Medulla oblongata (tissue), 1 donor: ENCODE results near the gene LHFPL6.
A peak's percentile ranks its signal among the peaks of the same experiment; 100 is the strongest.

Experiments used
- DNase-seq: peaks from one replicate; pipeline ENCODE4 v3.0.0-alpha.2; 2015; ENCODE audit errors: extremely low spot score

Gene LHFPL6

GRCh38 chr13:39414339-39414738 lies 188.7 kb downstream of the LHFPL6 start:
- DNase-seq: no peak

- no peak for DNase-seq
Measured at GRCh38 chr13:39411511-39411910, 191.5 kb downstream of the LHFPL6 start.

GRCh38 chr13:39410964-39411363 lies 192.0 kb downstream of the LHFPL6 start:
- no peak for DNase-seq

- DNase-seq: peak; percentile 49
Measured at GRCh38 chr13:39410096-39410901, 192.7 kb downstream of the LHFPL6 start.

GRCh38 chr13:39408512-39408911 lies 194.5 kb downstream of the LHFPL6 start:
- no peak for DNase-seq

GRCh38 chr13:39407786-39408185 lies 195.2 kb downstream of the LHFPL6 start:
- DNase-seq: no peak

GRCh38 chr13:39407138-39407537 lies 195.9 kb downstream of the LHFPL6 start:
- DNase-seq: no peak

- no peak for DNase-seq
Measured at GRCh38 chr13:39406688-39407087, 196.3 kb downstream of the LHFPL6 start.

GRCh38 chr13:39405596-39406205 lies 197.3 kb downstream of the LHFPL6 start:
- DNase-seq: no peak

GRCh38 chr13:39405107-39405506 lies 197.9 kb downstream of the LHFPL6 start:
- DNase-seq: no peak

- DNase-seq: no peak
Measured at GRCh38 chr13:39403106-39403505, 199.9 kb downstream of the LHFPL6 start.

GRCh38 chr13:39402221-39402970 lies 200.6 kb downstream of the LHFPL6 start:
- DNase-seq: no peak

- no peak for DNase-seq
Measured at GRCh38 chr13:39401756-39402155, 201.2 kb downstream of the LHFPL6 start.

- no peak for DNase-seq
Measured at GRCh38 chr13:39401046-39401705, 201.8 kb downstream of the LHFPL6 start.

- DNase-seq: no peak
Measured at GRCh38 chr13:39399102-39399501, 203.9 kb downstream of the LHFPL6 start.

- no peak for DNase-seq
Measured at GRCh38 chr13:39397896-39398265, 205.1 kb downstream of the LHFPL6 start.

GRCh38 chr13:39397226-39397895 lies 205.6 kb downstream of the LHFPL6 start:
- no peak for DNase-seq

GRCh38 chr13:39394796-39395678 lies 208.0 kb downstream of the LHFPL6 start:
- DNase-seq: no peak

- DNase-seq: no peak
Measured at GRCh38 chr13:39391761-39392160, 211.2 kb downstream of the LHFPL6 start.

GRCh38 chr13:39389013-39389412 lies 214.0 kb downstream of the LHFPL6 start:
- DNase-seq: no peak
